ENCODE measurements around the gene ZIM2.

Gene ZIM2

GRCh38 chr19:56806639-56807038, 33.9 kb downstream of the ZIM2 start:
- DNase-seq, result no peak

- DNase-seq, result no peak
These were observed 62.2 kb downstream of the ZIM2 start for GRCh38 chr19:56778351-56778750.

- no peak for DNase-seq
These were observed 70.9 kb downstream of the ZIM2 start for GRCh38 chr19:56769650-56770049.

GRCh38 chr19:56765137-56765536, 75.4 kb downstream of the ZIM2 start:
- DNase-seq, result no peak

GRCh38 chr19:56764196-56764695, 76.3 kb downstream of the ZIM2 start:
- DNase-seq, result no peak

- no peak for DNase-seq
These were observed 79.7 kb downstream of the ZIM2 start for GRCh38 chr19:56760842-56761241.

- no peak for DNase-seq
These were observed 81.0 kb downstream of the ZIM2 start for GRCh38 chr19:56759531-56759930.

GRCh38 chr19:56751078-56751489, 89.4 kb downstream of the ZIM2 start:
- no peak for DNase-seq

GRCh38 chr19:56750658-56751057, 89.9 kb downstream of the ZIM2 start:
- DNase-seq, result no peak

- DNase-seq, result no peak
These were observed 92.1 kb downstream of the ZIM2 start for GRCh38 chr19:56748378-56748777.

- no peak for DNase-seq
These were observed 94.2 kb downstream of the ZIM2 start for GRCh38 chr19:56746367-56746766.

GRCh38 chr19:56740501-56740900, 100.0 kb downstream of the ZIM2 start:
- DNase-seq, result no peak

GRCh38 chr19:56736571-56736970, 104.0 kb downstream of the ZIM2 start:
- no peak for DNase-seq

- DNase-seq, result no peak
These were observed 107.5 kb downstream of the ZIM2 start for GRCh38 chr19:56732976-56733375.

GRCh38 chr19:56727677-56728076, 112.8 kb downstream of the ZIM2 start:
- no peak for DNase-seq

- no peak for DNase-seq
These were observed 114.6 kb downstream of the ZIM2 start for GRCh38 chr19:56725829-56726424.

All from T-helper 1 cell (primary cell).